IMR-90 (cell line): ENCODE data around the gene PDCD2. TPM values are rescaled to one million over a fixed set of nuclear protein-coding genes. Genes with fewer than 3 reads are reported as not detected.
A peak's percentile ranks its signal among the peaks of the same experiment; 100 is the strongest.

Experiments
- ATAC-seq: fragments of 200-7000 bp; cut with Tn5 transposase; 2 replicates; pipeline ENCODE4 v1.9.1; 2020; ENCODE audit warnings: low read depth, mild to moderate bottlenecking, moderate library complexity
- BruUV-seq: library from RNA; stranded (reverse); fragments of 400-500 nt; replicated peaks from 2 replicates; lab custom pipeline; 2021; lab: Mats Ljungman, UMichigan
- CTCF ChIA-PET: fragments of 300-600 bp; formaldehyde crosslinking; extraction: SDS; loops from one replicate; lab custom pipeline; 2021; ENCODE audit warnings: antibody characterized with exemption; lab: Yijun Ruan, JAX
- POLR2A ChIA-PET: fragments of 300-600 bp; sonication (Branson Sonifier 250); formaldehyde crosslinking; loops from one replicate; lab custom pipeline; 2022; ENCODE audit warnings: antibody characterized with exemption; ENCODE audit not compliant: unreplicated experiment; lab: Charles Lee
- DNase-seq: peaks from one replicate; pipeline ENCODE4 v3.0.0; 2013
- H2AFZ ChIP-seq: replicated peaks from 2 replicates; pipeline ENCODE3; 2013; ENCODE audit warnings: low read length, mild to moderate bottlenecking; ENCODE audit not compliant: poor library complexity
- H2AK5ac ChIP-seq: 2 replicates; pipeline ENCODE4 v1.6.1; 2013; ENCODE audit warnings: low read depth, low read length, inconsistent platforms
- H2AK9ac ChIP-seq: replicated peaks from 2 replicates; pipeline ENCODE3; 2013; ENCODE audit warnings: mild to moderate bottlenecking, low read depth, low read length, moderate library complexity; ENCODE audit not compliant: poor library complexity
- H2BK120ac ChIP-seq: 2 replicates; pipeline ENCODE4 v1.6.1; 2013; ENCODE audit warnings: low read depth, low read length, inconsistent platforms
- H2BK15ac ChIP-seq: 3 replicates; pipeline ENCODE4 v1.6.1; 2013; ENCODE audit warnings: low read depth, low read length, inconsistent platforms
- H2BK20ac ChIP-seq: 2 replicates; pipeline ENCODE4 v1.6.1; 2013; ENCODE audit warnings: low read depth, mild to moderate bottlenecking, inconsistent platforms, low read length, moderate library complexity
- H2BK5ac ChIP-seq: 2 replicates; pipeline ENCODE4 v1.6.1; 2013; ENCODE audit warnings: mild to moderate bottlenecking, low read depth, low read length, inconsistent platforms; ENCODE audit not compliant: poor library complexity, severe bottlenecking
- H3K14ac ChIP-seq: replicated peaks from 2 replicates; pipeline ENCODE4 v1.6.1; 2013; ENCODE audit warnings: low read depth, low read length, inconsistent platforms
- H3K18ac ChIP-seq: 2 replicates; pipeline ENCODE4 v1.6.1; 2013; ENCODE audit warnings: low read depth, low read length, control low read depth
- H3K23ac ChIP-seq: 2 replicates; pipeline ENCODE4 v1.6.1; 2013; ENCODE audit warnings: low read depth, low read length, inconsistent platforms
- H3K27ac ChIP-seq: 2 replicates; pipeline ENCODE4 v1.5.1; 2013; ENCODE audit warnings: mild to moderate bottlenecking, control low read depth, low read length; ENCODE audit not compliant: insufficient read depth
- H3K27me3 ChIP-seq: 2 replicates; pipeline ENCODE4 v1.6.1; 2013; ENCODE audit warnings: low read length; ENCODE audit not compliant: control insufficient read depth, insufficient read depth
- H3K36me3 ChIP-seq: 2 replicates; pipeline ENCODE4 v1.6.1; 2013; ENCODE audit warnings: low read length, mixed read lengths; ENCODE audit not compliant: control insufficient read depth, insufficient read depth
- H3K4ac ChIP-seq: 2 replicates; pipeline ENCODE4 v1.6.1; 2013; ENCODE audit warnings: low read depth, low read length, inconsistent platforms
- H3K4me1 ChIP-seq: 2 replicates; pipeline ENCODE4 v1.6.1; 2013; ENCODE audit warnings: low read length, mixed read lengths; ENCODE audit not compliant: control insufficient read depth, insufficient read depth
- H3K4me2 ChIP-seq: 2 replicates; pipeline ENCODE4 v1.6.1; 2013; ENCODE audit warnings: low read depth, mild to moderate bottlenecking, control low read depth, low read length, moderate library complexity
- H3K4me3 ChIP-seq: 2 replicates; pipeline ENCODE4 v1.5.1; 2013; ENCODE audit warnings: low read depth, mild to moderate bottlenecking, control low read depth, low read length, moderate library complexity; ENCODE audit not compliant: insufficient read depth
- H3K56ac ChIP-seq: 2 replicates; pipeline ENCODE4 v1.6.1; 2013; ENCODE audit warnings: low read length, inconsistent platforms; ENCODE audit not compliant: insufficient read depth; ENCODE audit errors: extremely low read depth
- H3K79me1 ChIP-seq, 2 experiments: 2 replicates each; pipeline ENCODE4 v1.6.1; 2013; ENCODE audit warnings: low read length in 2 of 2, inconsistent platforms in 1 of 2, low read depth in 1 of 2
- H3K9ac ChIP-seq: 2 replicates; pipeline ENCODE4 v1.6.1; 2013; ENCODE audit warnings: low read depth, low read length, control low read depth
- H3K9me1 ChIP-seq: 2 replicates; pipeline ENCODE4 v1.6.1; 2013; ENCODE audit warnings: low read length, inconsistent platforms; ENCODE audit not compliant: insufficient read depth
- H3K9me3 ChIP-seq: 2 replicates; pipeline ENCODE4 v1.6.1; 2013; ENCODE audit warnings: low read length; ENCODE audit not compliant: control insufficient read depth, insufficient read depth
- H4K20me1 ChIP-seq: 2 replicates; pipeline ENCODE4 v1.6.1; 2013; ENCODE audit warnings: low read length, inconsistent platforms; ENCODE audit not compliant: insufficient read depth
- H4K5ac ChIP-seq: 2 replicates; pipeline ENCODE4 v1.6.1; 2013; ENCODE audit warnings: mild to moderate bottlenecking, low read depth, low read length, control low read depth
- H4K8ac ChIP-seq, 2 experiments: 2 replicates each; pipeline ENCODE4 v1.6.1; 2013; ENCODE audit warnings: low read depth in 2 of 2, low read length in 2 of 2, control low read depth in 1 of 2, inconsistent platforms in 1 of 2
- H4K91ac ChIP-seq: 2 replicates; pipeline ENCODE4 v1.6.1; 2013; ENCODE audit warnings: low read depth, low read length, inconsistent platforms; ENCODE audit not compliant: insufficient read depth
- CHD1 ChIP-seq: IDR thresholded peaks from 2 replicates; pipeline ENCODE4 v1.6.1; 2012; ENCODE audit warnings: low read depth, low read length, improper control_type of control experiment
- MXI1 ChIP-seq: IDR thresholded peaks from 2 replicates; pipeline ENCODE4 v1.6.1; 2012; ENCODE audit warnings: low read depth, mild to moderate bottlenecking, low read length, moderate library complexity, borderline replicate concordance
- RAD21 ChIP-seq: IDR thresholded peaks from 2 replicates; pipeline ENCODE4 v1.6.1; 2012; ENCODE audit warnings: low read length, improper control_type of control experiment
- RCOR1 ChIP-seq: IDR thresholded peaks from 2 replicates; pipeline ENCODE4 v1.6.1; 2012; ENCODE audit warnings: mild to moderate bottlenecking, low read length, improper control_type of control experiment; ENCODE audit not compliant: insufficient replicate concordance
- RFX5 ChIP-seq: IDR thresholded peaks from 2 replicates; pipeline ENCODE4 v1.8.0; 2012; ENCODE audit warnings: low read depth, mild to moderate bottlenecking, low read length, moderate library complexity
- WGBS, 2 experiments: methylation state at CpG; one replicate each; pipeline versions ENCODE4 v1.1.5 to v1.1.7; 2013; ENCODE audit warnings: missing lambda C conversion rate in 2 of 2; ENCODE audit not compliant: insufficient read length in 1 of 2; ENCODE audit errors: extremely low coverage in 2 of 2; 5-methylcytosine and 5-hydroxymethylcytosine counted together
- dilution Hi-C: fragments of 300-500 bp; cut with HindIII; formaldehyde crosslinking; loops from one replicate; pipeline ENCODE4 v1.14.3; 2018; ENCODE audit warnings: low sequenced_read_pairs; ENCODE audit not compliant: unreplicated experiment
- in situ Hi-C: fragments of 300-500 bp; cut with MboI; formaldehyde crosslinking; loops from 3 replicates; pipeline ENCODE4 v1.14.3; 2019; ENCODE audit warnings: low sequenced_read_pairs, inconsistent platforms, mixed read lengths
- intact Hi-C: fragments of 100-400 bp; cut with micrococcal nuclease; formaldehyde crosslinking; loops from 2 replicates; pipeline ENCODE4 v1.10.0; 2022
- polyA plus RNA-seq, 3 experiments: library from polyadenylated mRNA; depleted of rRNA; stranded (reverse); fragments of >200 nt; gene quantifications; 2 replicates each; pipeline ENCODE4 v1.2.3, GENCODE V29; 2012; ENCODE audit warnings: low replicate concordance in 1 of 3
- total RNA-seq: library from RNA; depleted of rRNA; stranded (reverse); fragments of >200 nt; gene quantifications from 2 replicates; pipeline ENCODE4 v1.2.3, GENCODE V29; 2012
- TF ChIP-seq, protein P1 (sequence below): conservative IDR thresholded peaks from 2 replicates; pipeline ENCODE4 v1.5.1; 2012; ENCODE audit warnings: mild to moderate bottlenecking, low read depth, low read length, improper control_type of control experiment
- TF ChIP-seq, protein P2 (sequence below): fragments of 150-350 bp; IDR thresholded peaks from 2 replicates; pipeline ENCODE4 v1.6.1; 2016; ENCODE audit warnings: low read depth, mild to moderate bottlenecking, low read length, moderate library complexity, borderline replicate concordance

Gene PDCD2
- total and polyA plus RNA-seq, 2 of the 4 experiments (the other 2 are of a cell fraction), result 46.1 to 48.8 TPM

DNA sequence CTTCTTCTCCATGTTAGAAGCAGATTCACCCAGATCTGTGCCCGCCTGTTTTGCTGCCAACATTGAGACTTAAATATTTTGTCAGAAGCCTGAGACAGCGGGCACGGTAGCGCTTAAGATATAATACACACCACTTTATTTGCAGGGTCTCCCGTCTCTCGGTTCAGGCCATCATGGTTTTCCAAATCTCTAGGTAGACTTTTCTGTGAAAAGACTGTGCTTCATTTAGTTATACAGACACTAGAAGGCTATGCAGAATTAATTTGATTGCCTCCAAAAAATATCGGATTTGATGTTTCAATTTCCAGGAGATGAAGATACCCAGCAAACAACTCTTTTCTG is 29.7 kb downstream of the PDCD2 start:
- in situ Hi-C loops, result no loop called here
- no peak for ATAC-seq

More for the DNA sequence above, 29.7 kb downstream of the PDCD2 start:
- Histone ChIP-seq H3K56ac (peak overlapping the region; percentile 63; the same call in 1 of the 2 replicates), H4K5ac (peak overlapping the region; percentile 92), H3K23ac (peak overlapping the region; percentile 47), H3K9ac (peak overlapping the region; percentile 93), H3K4ac (peak overlapping the region; percentile 52), H2AK9ac (peak overlapping the region; percentile 37), H3K9me1 (no peaks in the 10 kb centered on the region), H4K91ac (peak overlapping the region; percentile 7; the same call in 1 of the 2 replicates), H3K4me2 (peak overlapping the region; percentile 95), H2BK120ac (no peak overlapping the region), H4K8ac (peak overlapping the region; percentile 90 to 94), H3K27ac (peak overlapping the region; percentile 90), H3K4me1 (no peaks in the 10 kb centered on the region; the same call in 1 of the 2 replicates), H3K18ac (no peak overlapping the region), H2BK20ac (no peak overlapping the region), H2BK5ac (peak overlapping the region; percentile 76), H4K20me1 (peaks cover 27% of the 10 kb centered on the region), H3K14ac (no peak overlapping the region), H2BK15ac (no peak overlapping the region), H3K4me3 (peak overlapping the region; percentile 70), H3K79me1 (peaks cover 4 to 15% of the 10 kb centered on the region in 2 experiments; a peak in 2 of 4 replicates), H3K27me3 (no peaks in the 10 kb centered on the region), H3K36me3 (peaks cover 4% of the 10 kb centered on the region), H3K9me3 (no peaks in the 10 kb centered on the region), H2AFZ (peak overlapping the region; percentile 92), H2AK5ac (peak overlapping the region; percentile 54; the same call in 1 of the 2 replicates)
- intact Hi-C loops, result no loop called here
- TF ChIP-seq RAD21, result no peak
- TF ChIP-seq RCOR1, result no peak
- TF ChIP-seq, protein P1, sequence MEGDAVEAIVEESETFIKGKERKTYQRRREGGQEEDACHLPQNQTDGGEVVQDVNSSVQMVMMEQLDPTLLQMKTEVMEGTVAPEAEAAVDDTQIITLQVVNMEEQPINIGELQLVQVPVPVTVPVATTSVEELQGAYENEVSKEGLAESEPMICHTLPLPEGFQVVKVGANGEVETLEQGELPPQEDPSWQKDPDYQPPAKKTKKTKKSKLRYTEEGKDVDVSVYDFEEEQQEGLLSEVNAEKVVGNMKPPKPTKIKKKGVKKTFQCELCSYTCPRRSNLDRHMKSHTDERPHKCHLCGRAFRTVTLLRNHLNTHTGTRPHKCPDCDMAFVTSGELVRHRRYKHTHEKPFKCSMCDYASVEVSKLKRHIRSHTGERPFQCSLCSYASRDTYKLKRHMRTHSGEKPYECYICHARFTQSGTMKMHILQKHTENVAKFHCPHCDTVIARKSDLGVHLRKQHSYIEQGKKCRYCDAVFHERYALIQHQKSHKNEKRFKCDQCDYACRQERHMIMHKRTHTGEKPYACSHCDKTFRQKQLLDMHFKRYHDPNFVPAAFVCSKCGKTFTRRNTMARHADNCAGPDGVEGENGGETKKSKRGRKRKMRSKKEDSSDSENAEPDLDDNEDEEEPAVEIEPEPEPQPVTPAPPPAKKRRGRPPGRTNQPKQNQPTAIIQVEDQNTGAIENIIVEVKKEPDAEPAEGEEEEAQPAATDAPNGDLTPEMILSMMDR, result no peak
- TF ChIP-seq CHD1, result no peak
- TF ChIP-seq RFX5, result no peak
- TF ChIP-seq, protein P2, sequence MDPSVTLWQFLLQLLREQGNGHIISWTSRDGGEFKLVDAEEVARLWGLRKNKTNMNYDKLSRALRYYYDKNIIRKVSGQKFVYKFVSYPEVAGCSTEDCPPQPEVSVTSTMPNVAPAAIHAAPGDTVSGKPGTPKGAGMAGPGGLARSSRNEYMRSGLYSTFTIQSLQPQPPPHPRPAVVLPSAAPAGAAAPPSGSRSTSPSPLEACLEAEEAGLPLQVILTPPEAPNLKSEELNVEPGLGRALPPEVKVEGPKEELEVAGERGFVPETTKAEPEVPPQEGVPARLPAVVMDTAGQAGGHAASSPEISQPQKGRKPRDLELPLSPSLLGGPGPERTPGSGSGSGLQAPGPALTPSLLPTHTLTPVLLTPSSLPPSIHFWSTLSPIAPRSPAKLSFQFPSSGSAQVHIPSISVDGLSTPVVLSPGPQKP, result no peak
- no peak for TF ChIP-seq MXI1
- ChIA-PET CTCF (no interaction called here), POLR2A (no interaction called here)
- BruUV-seq, result TSS peak; percentile 83
- 0% methylated on average over 1 of the region's 7 CpGs; no CpG with 5 or more reads in 1 of the 2 experiments for WGBS, 2 experiments
- no peak for DNase-seq
- dilution Hi-C loops, result no loop called here
